Measurements from ENCODE around the gene MFSD12. TPM values are rescaled to one million over a fixed set of nuclear protein-coding genes. Genes with fewer than 3 reads are reported as not detected.

Gene MFSD12
- total RNA-seq, 1 experiment from 2014 or later, result 34.6 TPM

- Histone ChIP-seq H3K27me3 (ENCODE audit: control insufficient read depth, insufficient read depth, low read length) (no peaks in the 10 kb centered on the region), H3K36me3 (replicated peaks; ENCODE audit: control insufficient read depth, insufficient read depth, low read length) (peaks cover 7% of the 10 kb centered on the region), H3K4me3 (ENCODE audit: insufficient read depth, low read depth, low read length) (peak overlapping the region; percentile 94)
- DNase-seq, result no peak
These were observed 57.5 kb downstream of the MFSD12 start for GRCh38 chr19:3499738-3500428.

GRCh38 chr19:3497757-3498520 lies 59.4 kb downstream of the MFSD12 start:
- DNase-seq, result no peak
- Histone ChIP-seq H3K27me3 (ENCODE audit: control insufficient read depth, insufficient read depth, low read length) (no peaks in the 10 kb centered on the region), H3K4me3 (ENCODE audit: insufficient read depth, low read depth, low read length) (no peak overlapping the region), H3K36me3 (replicated peaks; ENCODE audit: control insufficient read depth, insufficient read depth, low read length) (peaks cover 7% of the 10 kb centered on the region)

GRCh38 chr19:3496392-3497273 lies 60.8 kb downstream of the MFSD12 start:
- DNase-seq, result no peak
- H3K4me3 ChIP-seq (ENCODE audit: insufficient read depth, low read depth, low read length), result no peak overlapping the region
- peaks cover 8% of the 10 kb centered on the region for H3K36me3 ChIP-seq (replicated peaks; ENCODE audit: control insufficient read depth, insufficient read depth, low read length)
- no peaks in the 10 kb centered on the region for H3K27me3 ChIP-seq (ENCODE audit: control insufficient read depth, insufficient read depth, low read length)

GRCh38 chr19:3494559-3494958 lies 62.8 kb downstream of the MFSD12 start:
- no peak for DNase-seq
- no peak overlapping the region for H3K4me3 ChIP-seq (ENCODE audit: insufficient read depth, low read depth, low read length)
- peaks cover 8% of the 10 kb centered on the region for H3K36me3 ChIP-seq (replicated peaks; ENCODE audit: control insufficient read depth, insufficient read depth, low read length)
- H3K27me3 ChIP-seq (ENCODE audit: control insufficient read depth, insufficient read depth, low read length), result no peaks in the 10 kb centered on the region

Other genes starting within 250 kb of the MFSD12 start
- gene NFIC, start 191.0 kb downstream of the MFSD12 start, total RNA-seq (2014; rRNA removed; shearing (Covaris generic)), result 1.7 and 2.2 TPM in 2 replicates
- gene SMIM24, start 77.1 kb downstream of the MFSD12 start, total RNA-seq (2014; rRNA removed; shearing (Covaris generic)), result 6.0 and 10.9 TPM in 2 replicates
- not detected in 2 replicates for gene SMIM44, start 74.1 kb downstream of the MFSD12 start, total RNA-seq (2014; rRNA removed; shearing (Covaris generic))
- gene DOHH, start 56.9 kb downstream of the MFSD12 start, total RNA-seq (2014; rRNA removed; shearing (Covaris generic)), result 24.1 and 32.1 TPM in 2 replicates
- 71.6 and 76.6 TPM in 2 replicates for gene FZR1, start 51.3 kb downstream of the MFSD12 start, total RNA-seq (2014; rRNA removed; shearing (Covaris generic))
- 1.6 TPM in 1 of 2 replicates, not detected in the other for gene TEKTIP1, start 18.4 kb downstream of the MFSD12 start, total RNA-seq (2014; rRNA removed; shearing (Covaris generic))
- gene HMG20B, start 15.4 kb upstream of the MFSD12 start, total RNA-seq (2014; rRNA removed; shearing (Covaris generic)), result 109 and 124 TPM in 2 replicates
- 0.11 and 0.21 TPM in 2 replicates for gene GIPC3, start 27.9 kb upstream of the MFSD12 start, total RNA-seq (2014; rRNA removed; shearing (Covaris generic))
- gene TBXA2R, start 49.3 kb upstream of the MFSD12 start, total RNA-seq (2014; rRNA removed; shearing (Covaris generic)), result 0.18 and 0.45 TPM in 2 replicates
- gene CACTIN, start 69.2 kb upstream of the MFSD12 start, total RNA-seq (2014; rRNA removed; shearing (Covaris generic)), result 44.0 and 46.4 TPM in 2 replicates
- 13.7 and 15.6 TPM in 2 replicates for gene PIP5K1C, start 142.9 kb upstream of the MFSD12 start, total RNA-seq (2014; rRNA removed; shearing (Covaris generic))
- gene TJP3, start 150.8 kb upstream of the MFSD12 start, total RNA-seq (2014; rRNA removed; shearing (Covaris generic)), result 10.7 and 18.8 TPM in 2 replicates
- gene APBA3, start 204.1 kb upstream of the MFSD12 start, total RNA-seq (2014; rRNA removed; shearing (Covaris generic)), result 36.8 and 37.3 TPM in 2 replicates
- 56.3 and 62.1 TPM in 2 replicates for gene MRPL54, start 205.1 kb upstream of the MFSD12 start, total RNA-seq (2014; rRNA removed; shearing (Covaris generic))
- not detected in 2 replicates for gene RAX2, start 214.6 kb upstream of the MFSD12 start, total RNA-seq (2014; rRNA removed; shearing (Covaris generic))
- 19.1 and 22.8 TPM in 2 replicates for gene MATK, start 228.8 kb upstream of the MFSD12 start, total RNA-seq (2014; rRNA removed; shearing (Covaris generic))

Data from H7 (cell line).